ENCODE results near the gene SEMA7A. TPM values are rescaled to one million over a fixed set of nuclear protein-coding genes. Genes with fewer than 3 reads are reported as not detected.

SEMA7A gene
- total and polyA plus RNA-seq, 9 of the 15 experiments (the other 6 are each of a cell fraction or from before 2014, with no cell fraction given), result 0.04 to 8.2 (median 5.4) TPM; not detected in 1

GRCh38 chr15:74460871-74461846 is 27.4 kb upstream of the SEMA7A start, which contains the start of gene UBL7 (continued):
- peak; percentile 97 for TF ChIP-seq HCFC1 (IDR thresholded peaks at IDR 0.05; ENCODE audit: low read depth, low read length)
- TF ChIP-seq NCOR1 (IDR thresholded peaks at IDR 0.05), result no peak
- TF ChIP-seq, protein P1, sequence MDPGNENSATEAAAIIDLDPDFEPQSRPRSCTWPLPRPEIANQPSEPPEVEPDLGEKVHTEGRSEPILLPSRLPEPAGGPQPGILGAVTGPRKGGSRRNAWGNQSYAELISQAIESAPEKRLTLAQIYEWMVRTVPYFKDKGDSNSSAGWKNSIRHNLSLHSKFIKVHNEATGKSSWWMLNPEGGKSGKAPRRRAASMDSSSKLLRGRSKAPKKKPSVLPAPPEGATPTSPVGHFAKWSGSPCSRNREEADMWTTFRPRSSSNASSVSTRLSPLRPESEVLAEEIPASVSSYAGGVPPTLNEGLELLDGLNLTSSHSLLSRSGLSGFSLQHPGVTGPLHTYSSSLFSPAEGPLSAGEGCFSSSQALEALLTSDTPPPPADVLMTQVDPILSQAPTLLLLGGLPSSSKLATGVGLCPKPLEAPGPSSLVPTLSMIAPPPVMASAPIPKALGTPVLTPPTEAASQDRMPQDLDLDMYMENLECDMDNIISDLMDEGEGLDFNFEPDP (CRISPR knock-in tag; IDR thresholded peaks at IDR 0.05), result no peak
- TF ChIP-seq CREB1 (IDR thresholded peaks at IDR 0.05), result 0 out of 2 replicates have a peak, but pooled peaks have one; percentile 62
- no peak; the same call in 1 of the 2 replicates for TF ChIP-seq CREB1 (CRISPR knock-in tag; IDR thresholded peaks at IDR 0.05)
- no peak for TF ChIP-seq ZFP36 (IDR thresholded peaks at IDR 0.05; ENCODE audit: low read depth, low read length, partially characterized antibody)
- TF ChIP-seq PRPF4 (IDR thresholded peaks at IDR 0.05; ENCODE audit: insufficient read depth, low read depth, low read length, poor library complexity, severe bottlenecking), result no peak
- TF ChIP-seq SETDB1 (IDR thresholded peaks at IDR 0.05; ENCODE audit: low read length), result no peak
- TF ChIP-seq POLR2H (tag; IDR thresholded peaks at IDR 0.05; ENCODE audit: low read depth), result peak; percentile 86
- TF ChIP-seq ZNF12 (CRISPR knock-in tag; IDR thresholded peaks at IDR 0.05), result no peak; the same call in 1 of the 2 replicates
- no peak for TF ChIP-seq MAFF (IDR thresholded peaks at IDR 0.05; ENCODE audit: low read length)
- TF ChIP-seq KDM1A (IDR thresholded peaks at IDR 0.05), result no peak
- TF ChIP-seq TCF7L2 (IDR thresholded peaks at IDR 0.05; ENCODE audit: low read depth, low read length), result 0 out of 2 replicates have a peak, but pooled peaks have one; percentile 39
- peak; percentile 94; the same call in 1 of the 2 replicates for TF ChIP-seq FOXK1 (CRISPR knock-in tag; IDR thresholded peaks at IDR 0.05; ENCODE audit: borderline replicate concordance)
- no peak for TF ChIP-seq MAX (CRISPR knock-in tag; IDR thresholded peaks at IDR 0.05)
- peak in 1 of 2 experiments; percentile 36; a peak in 1 of 3 replicates for TF ChIP-seq CBX3 (IDR thresholded peaks at IDR 0.05; ENCODE audit: borderline replicate concordance in 1 of 2, low read length in 2 of 2)
- no peak for TF ChIP-seq ZNF75A (CRISPR knock-in tag; IDR thresholded peaks at IDR 0.05)
- TF ChIP-seq ZBTB5 (IDR thresholded peaks at IDR 0.05), result no peak
- TF ChIP-seq MCM7 (IDR thresholded peaks at IDR 0.05), result no peak
- TF ChIP-seq ZNF24 (IDR thresholded peaks at IDR 0.05), result no peak
- no peak for TF ChIP-seq NFE2L1 (tag; IDR thresholded peaks at IDR 0.05; ENCODE audit: borderline replicate concordance, low read depth)

Measured in K562 (cell line).